ENCODE data around the gene ZNF561.

Gene ZNF561

DNA sequence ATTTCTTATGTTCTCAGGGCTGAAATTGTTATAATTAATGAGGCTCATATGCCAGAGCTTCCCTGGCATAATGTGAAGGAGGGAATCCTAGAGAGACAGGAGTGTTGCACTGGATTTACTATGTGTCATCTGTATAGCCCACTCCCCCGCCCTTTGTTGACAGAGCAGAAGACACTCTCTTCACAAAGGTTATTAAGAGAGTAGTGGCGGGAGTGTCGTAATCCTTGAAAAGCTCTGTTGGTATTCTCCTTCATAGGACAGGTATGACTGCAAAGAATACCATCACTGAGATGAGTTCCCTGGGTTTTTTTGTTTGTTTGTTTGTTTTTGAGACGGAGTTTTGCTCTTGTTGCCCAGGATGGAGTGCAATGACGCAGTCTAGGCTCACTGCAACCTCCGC lies 50.8 kb downstream of the ZNF561 start:
- no peak for DNase-seq

GRCh38 chr19:9566729-9567128 lies 54.3 kb downstream of the ZNF561 start:
- peak; percentile 23 for DNase-seq

DNA sequence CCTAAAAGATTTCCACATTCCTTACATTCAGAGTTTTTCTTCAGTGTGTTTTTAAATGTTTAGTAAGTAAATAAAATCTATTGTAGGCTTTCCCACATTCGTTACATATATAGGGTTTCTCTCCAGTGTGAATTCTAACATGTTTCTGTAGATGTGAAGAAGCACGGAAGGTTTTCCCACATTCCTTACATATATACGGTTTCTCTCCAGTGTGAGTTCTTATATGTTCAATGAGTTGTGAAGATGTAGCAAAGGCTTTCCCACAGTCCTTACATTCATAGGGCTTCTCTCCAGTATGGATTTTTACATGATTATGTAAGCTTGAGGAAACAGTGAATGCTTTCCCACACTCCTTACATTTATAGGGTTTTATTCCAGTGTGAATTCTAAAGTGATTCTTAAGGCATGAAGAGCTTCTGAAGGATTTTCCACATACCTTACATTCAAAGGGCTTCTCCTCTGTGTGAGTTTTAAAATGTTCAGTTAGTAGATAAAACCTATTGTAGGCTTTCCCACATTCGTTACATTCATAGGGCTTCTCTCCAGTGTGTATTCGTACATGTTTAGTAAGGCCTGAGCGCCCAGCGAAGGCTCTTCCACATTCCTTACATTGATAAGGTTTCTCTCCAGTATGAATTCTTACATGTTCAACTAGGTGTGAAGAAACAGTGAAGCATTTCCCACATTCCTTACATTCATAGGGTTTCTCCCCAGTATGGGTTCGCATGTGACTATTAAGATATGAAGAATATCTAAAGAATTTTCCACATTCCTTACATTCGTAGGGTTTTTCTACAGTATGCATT lies 54.9 kb downstream of the ZNF561 start:
- DNase-seq: no peak
